GM23338 (cell line): ENCODE results near the gene PIP5K1C. TPM values are rescaled to one million over a fixed set of nuclear protein-coding genes. Genes with fewer than 3 reads are reported as not detected.
A peak's percentile ranks its signal among the peaks of the same experiment; 100 is the strongest.

ENCODE experiments used
- ATAC-seq: fragments of 200-7000 bp; cut with Tn5 transposase; 3 replicates; pipeline ENCODE4 v1.9.1; 2020
- DNase-seq: peaks from one replicate; pipeline ENCODE4 v3.0.0-alpha.2; 2015; ENCODE audit warnings: low spot score
- H2AFZ ChIP-seq: fragments of 200-600 bp; sonication (generic); 2 replicates; pipeline ENCODE4 v1.8.0; 2016; ENCODE audit warnings: antibody characterized with exemption, mild to moderate bottlenecking, moderate library complexity
- H3F3A ChIP-seq: fragments of 200-600 bp; sonication (generic); replicated peaks from 2 replicates; pipeline ENCODE4 v1.8.0; 2017; ENCODE audit warnings: antibody characterized with exemption, mixed run types, low read depth
- H3K27ac ChIP-seq: fragments of 200-600 bp; sonication (generic); 2 replicates; pipeline ENCODE4 v1.6.1; 2016; ENCODE audit warnings: low read depth
- H3K27me3 ChIP-seq: fragments of 200-600 bp; sonication (generic); 2 replicates; pipeline ENCODE4 v1.8.0; 2016; ENCODE audit warnings: mild to moderate bottlenecking, mixed run types, moderate library complexity; ENCODE audit not compliant: insufficient read depth
- H3K36me3 ChIP-seq: fragments of 200-600 bp; sonication (generic); 2 replicates; pipeline ENCODE4 v1.8.0; 2016; ENCODE audit warnings: mild to moderate bottlenecking; ENCODE audit not compliant: insufficient read depth
- H3K4me1 ChIP-seq: fragments of 200-600 bp; sonication (generic); 2 replicates; pipeline ENCODE4 v1.8.0; 2016; ENCODE audit warnings: mild to moderate bottlenecking, moderate library complexity; ENCODE audit not compliant: insufficient read depth
- H3K4me2 ChIP-seq: fragments of 200-600 bp; sonication (generic); 2 replicates; pipeline ENCODE4 v1.7.1; 2017; ENCODE audit warnings: mixed run types
- H3K4me3 ChIP-seq: fragments of 200-600 bp; sonication (generic); 2 replicates; pipeline ENCODE4 v1.6.1; 2016; ENCODE audit warnings: mixed run types
- H3K79me2 ChIP-seq: fragments of 200-600 bp; sonication (generic); replicated peaks from 2 replicates; pipeline ENCODE4 v1.8.0; 2017; ENCODE audit warnings: mild to moderate bottlenecking; ENCODE audit not compliant: insufficient read depth
- H3K9me2 ChIP-seq: fragments of 200-600 bp; sonication (generic); 2 replicates; pipeline ENCODE4 v1.8.0; 2017; ENCODE audit not compliant: insufficient read depth
- H4K20me1 ChIP-seq: fragments of 200-600 bp; sonication (generic); replicated peaks from 2 replicates; pipeline ENCODE4 v1.8.0; 2017; ENCODE audit warnings: mild to moderate bottlenecking; ENCODE audit not compliant: insufficient read depth
- H3K27ac Mint-ChIP-seq: 2 replicates; pipeline ENCODE4 v1.8.0; 2020; ENCODE audit warnings: inconsistent platforms, mild to moderate bottlenecking, moderate library complexity, mixed read lengths
- H3K27me3 Mint-ChIP-seq: 3 replicates; pipeline ENCODE4 v1.8.0; 2022; ENCODE audit warnings: low read depth, mild to moderate bottlenecking, moderate library complexity, mixed read lengths, inconsistent platforms; ENCODE audit not compliant: insufficient read depth, poor library complexity
- H3K36me3 Mint-ChIP-seq: 3 replicates; pipeline ENCODE4 v1.8.0; 2021; ENCODE audit warnings: low read depth, mild to moderate bottlenecking, inconsistent platforms, moderate library complexity, mixed read lengths
- H3K4me1 Mint-ChIP-seq: 3 replicates; pipeline ENCODE4 v1.8.0; 2020; ENCODE audit warnings: mild to moderate bottlenecking, inconsistent platforms, mixed read lengths
- H3K4me3 Mint-ChIP-seq: 3 replicates; pipeline ENCODE4 v1.8.0; 2021; ENCODE audit warnings: moderate library complexity, mild to moderate bottlenecking, inconsistent platforms, mixed read lengths
- H3K9me3 Mint-ChIP-seq: 3 replicates; pipeline ENCODE4 v1.8.0; 2020; ENCODE audit warnings: moderate library complexity, mild to moderate bottlenecking, inconsistent platforms, mixed read lengths
- CTCF ChIP-seq, 2 experiments: fragments of 200-600 bp in 1 of 2; sonication (generic) in 1 of 2; conservative IDR thresholded peaks; 2 replicates each; pipeline versions ENCODE4 v1.5.1 to v1.6.1; 2016 to 2017; ENCODE audit warnings: antibody characterized with exemption in 2 of 2, low read depth in 2 of 2, mild to moderate bottlenecking in 2 of 2, moderate library complexity in 1 of 2
- EZH2 ChIP-seq: fragments of 200-600 bp; sonication (generic); IDR thresholded peaks from one replicate; pipeline ENCODE4 v1.8.0; 2017; ENCODE audit warnings: antibody characterized with exemption, mild to moderate bottlenecking, low read depth; ENCODE audit not compliant: unreplicated experiment
- EZH2phosphoT487 ChIP-seq: fragments of 200-600 bp; sonication (generic); IDR thresholded peaks from one replicate; pipeline ENCODE4 v1.8.1; 2018; ENCODE audit warnings: antibody characterized with exemption; ENCODE audit not compliant: unreplicated experiment
- JUNB ChIP-seq: IDR thresholded peaks from one replicate; pipeline ENCODE4 v1.6.1; 2016; ENCODE audit warnings: antibody characterized with exemption; ENCODE audit not compliant: unreplicated experiment
- NANOG ChIP-seq: IDR thresholded peaks from 2 replicates; pipeline ENCODE4 v1.6.1; 2016; ENCODE audit warnings: antibody characterized with exemption, borderline replicate concordance
- STAT1 ChIP-seq: IDR thresholded peaks from one replicate; pipeline ENCODE4 v1.6.1; 2016; ENCODE audit warnings: antibody characterized with exemption; ENCODE audit not compliant: unreplicated experiment
- ZNF462 ChIP-seq: fragments of 250-450 bp; sonication (Bioruptor Pico); IDR thresholded peaks from 2 replicates; pipeline ENCODE4 v1.5.0; 2020; ENCODE audit warnings: mild to moderate bottlenecking, moderate library complexity
- polyA plus RNA-seq: library from polyadenylated mRNA; unstranded; fragments of >200 nt; fragmentation: Nextera tagmentation; extraction: Ambion mirVana; gene quantifications from 2 replicates; pipeline ENCODE4 v1.2.1, GENCODE V29; 2016
- total RNA-seq: library from RNA; depleted of rRNA; stranded (reverse); fragments of >200 nt; shearing (Covaris generic); gene quantifications from 2 replicates; pipeline ENCODE4 v1.2.3, GENCODE V29; 2014
- TF ChIP-seq, protein P1 (sequence below): IDR thresholded peaks from 2 replicates; pipeline ENCODE4 v1.6.1; 2016; ENCODE audit warnings: antibody characterized with exemption

The PIP5K1C gene
- total and polyA plus RNA-seq, 2 experiments from 2014 or later, result 11.8 to 46.7 TPM

- Mint-ChIP-seq H3K27ac (no peak overlapping the region), H3K4me1 (no peaks in the 10 kb centered on the region), H3K36me3 (peaks cover 7% of the 10 kb centered on the region; the same call in 2 of the 3 replicates), H3K27me3 (peaks cover 6% of the 10 kb centered on the region), H3K9me3 (no peaks in the 10 kb centered on the region), H3K4me3 (no peak overlapping the region)
- no peaks in the 10 kb centered on the region for H3F3A ChIP-seq
- H3K4me1 ChIP-seq, result no peaks in the 10 kb centered on the region
- no peaks in the 10 kb centered on the region for H3K79me2 ChIP-seq
- H3K27ac ChIP-seq, result no peak overlapping the region
- TF ChIP-seq STAT1 (no peak), JUNB (no peak), ZNF462 (no peak), EZH2 (no peak)
- no peaks in the 10 kb centered on the region for H3K27me3 ChIP-seq
- H3K36me3 ChIP-seq, result no peaks in the 10 kb centered on the region
- H4K20me1 ChIP-seq, result no peaks in the 10 kb centered on the region
- ATAC-seq (no peak), DNase-seq (no peak)
- H3K9me2 ChIP-seq, result no peaks in the 10 kb centered on the region
- H3K4me3 ChIP-seq, result no peak overlapping the region
- no peak overlapping the region for H2AFZ ChIP-seq
- no peak overlapping the region for H3K4me2 ChIP-seq
These were observed 45.2 kb upstream of the PIP5K1C start for GRCh38 chr19:3745363-3746045.

DNA sequence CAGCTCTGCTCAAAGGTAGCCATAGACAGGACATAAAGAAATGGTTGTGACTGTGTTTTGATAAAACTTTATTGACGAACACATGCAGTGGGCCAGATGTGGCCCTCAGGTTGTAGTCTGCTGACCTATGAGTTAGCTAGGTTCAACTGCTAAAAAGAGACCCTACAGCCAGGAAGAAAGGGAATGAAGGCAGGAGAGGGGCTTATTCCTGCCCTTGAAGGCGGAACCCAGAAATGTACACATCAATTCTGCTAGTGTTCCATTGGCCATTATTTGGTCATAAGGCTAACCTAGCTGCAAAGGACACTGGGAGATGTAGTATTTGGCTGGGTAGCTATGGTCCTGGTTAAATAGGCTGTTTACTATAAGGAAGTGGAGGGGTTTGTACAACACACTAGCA lies 43.2 kb upstream of the PIP5K1C start:
- Mint-ChIP-seq H3K4me3 (no peak overlapping the region), H3K27me3 (peaks cover 4% of the 10 kb centered on the region), H3K9me3 (no peaks in the 10 kb centered on the region), H3K36me3 (no peaks in the 10 kb centered on the region), H3K27ac (no peak overlapping the region), H3K4me1 (no peaks in the 10 kb centered on the region)
- H3K27me3 ChIP-seq, result no peaks in the 10 kb centered on the region
- H3K9me2 ChIP-seq, result no peaks in the 10 kb centered on the region
- H3K27ac ChIP-seq, result no peak overlapping the region
- no peaks in the 10 kb centered on the region for H3F3A ChIP-seq
- H4K20me1 ChIP-seq, result no peaks in the 10 kb centered on the region
- DNase-seq (peak; percentile 44), ATAC-seq (peak; percentile 66; the same call in 2 of the 3 replicates)
- H3K36me3 ChIP-seq, result no peaks in the 10 kb centered on the region
- H3K4me1 ChIP-seq, result no peaks in the 10 kb centered on the region
- H3K4me2 ChIP-seq, result no peak overlapping the region
- H2AFZ ChIP-seq, result 0 out of 2 replicates have a peak overlapping the region, but pooled peaks have one; percentile 58
- H3K4me3 ChIP-seq, result no peak overlapping the region
- no peaks in the 10 kb centered on the region for H3K79me2 ChIP-seq
- no peak for TF ChIP-seq CTCF (conservative IDR thresholded peaks at IDR 0.05; ENCODE audit: low read depth in 2 of 2)
- TF ChIP-seq, protein P1, sequence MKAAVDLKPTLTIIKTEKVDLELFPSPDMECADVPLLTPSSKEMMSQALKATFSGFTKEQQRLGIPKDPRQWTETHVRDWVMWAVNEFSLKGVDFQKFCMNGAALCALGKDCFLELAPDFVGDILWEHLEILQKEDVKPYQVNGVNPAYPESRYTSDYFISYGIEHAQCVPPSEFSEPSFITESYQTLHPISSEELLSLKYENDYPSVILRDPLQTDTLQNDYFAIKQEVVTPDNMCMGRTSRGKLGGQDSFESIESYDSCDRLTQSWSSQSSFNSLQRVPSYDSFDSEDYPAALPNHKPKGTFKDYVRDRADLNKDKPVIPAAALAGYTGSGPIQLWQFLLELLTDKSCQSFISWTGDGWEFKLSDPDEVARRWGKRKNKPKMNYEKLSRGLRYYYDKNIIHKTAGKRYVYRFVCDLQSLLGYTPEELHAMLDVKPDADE, result no peak; the same call in 1 of the 2 replicates
- no peak for TF ChIP-seq EZH2phosphoT487
- no peak for TF ChIP-seq NANOG
- no peak for TF ChIP-seq JUNB
- TF ChIP-seq EZH2, result no peak
